Measurements from ENCODE around the gene CRYGB. TPM values are rescaled to one million over a fixed set of nuclear protein-coding genes. Genes with fewer than 3 reads are reported as not detected.

The CRYGB gene
- total RNA-seq, 1 experiment from 2014 or later, result not detected

DNA sequence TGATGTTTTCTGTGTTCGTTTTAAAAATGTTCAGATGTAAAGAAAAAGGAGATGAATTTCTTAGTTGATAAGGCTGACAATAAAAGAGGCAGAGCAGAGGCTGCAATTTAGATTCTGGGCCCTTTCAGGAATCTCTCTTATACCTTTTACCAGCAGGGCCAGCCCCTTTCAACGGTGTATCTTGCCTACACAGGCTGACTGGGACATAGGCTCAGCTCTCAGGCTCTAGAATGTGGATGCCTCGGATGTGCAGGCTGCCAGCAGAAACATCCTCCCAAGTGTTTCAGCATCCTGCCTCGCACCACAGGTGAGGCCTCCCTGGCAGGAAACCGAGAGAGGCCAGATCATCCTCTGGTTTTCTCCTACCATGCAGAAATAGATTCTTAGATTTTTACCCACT lies 40.5 kb upstream of the CRYGB start:
- no TSS peak for BruUV-seq (replicated peaks)
- no peak overlapping the region for H3K4me3 ChIP-seq (ENCODE audit: low read depth in 2 of 2, low read length in 2 of 2)
- TF ChIP-seq SIN3A (IDR thresholded peaks at IDR 0.05; ENCODE audit: borderline replicate concordance, insufficient read depth, low read depth, low read length) (no peak), REST (IDR thresholded peaks at IDR 0.05; ENCODE audit: insufficient read depth in 1 of 2, low read depth in 2 of 2, low read length in 1 of 2) (no peak), TCF7L2 (IDR thresholded peaks at IDR 0.05; ENCODE audit: low read depth, low read length) (no peak)
- TF ChIP-seq, protein P1, sequence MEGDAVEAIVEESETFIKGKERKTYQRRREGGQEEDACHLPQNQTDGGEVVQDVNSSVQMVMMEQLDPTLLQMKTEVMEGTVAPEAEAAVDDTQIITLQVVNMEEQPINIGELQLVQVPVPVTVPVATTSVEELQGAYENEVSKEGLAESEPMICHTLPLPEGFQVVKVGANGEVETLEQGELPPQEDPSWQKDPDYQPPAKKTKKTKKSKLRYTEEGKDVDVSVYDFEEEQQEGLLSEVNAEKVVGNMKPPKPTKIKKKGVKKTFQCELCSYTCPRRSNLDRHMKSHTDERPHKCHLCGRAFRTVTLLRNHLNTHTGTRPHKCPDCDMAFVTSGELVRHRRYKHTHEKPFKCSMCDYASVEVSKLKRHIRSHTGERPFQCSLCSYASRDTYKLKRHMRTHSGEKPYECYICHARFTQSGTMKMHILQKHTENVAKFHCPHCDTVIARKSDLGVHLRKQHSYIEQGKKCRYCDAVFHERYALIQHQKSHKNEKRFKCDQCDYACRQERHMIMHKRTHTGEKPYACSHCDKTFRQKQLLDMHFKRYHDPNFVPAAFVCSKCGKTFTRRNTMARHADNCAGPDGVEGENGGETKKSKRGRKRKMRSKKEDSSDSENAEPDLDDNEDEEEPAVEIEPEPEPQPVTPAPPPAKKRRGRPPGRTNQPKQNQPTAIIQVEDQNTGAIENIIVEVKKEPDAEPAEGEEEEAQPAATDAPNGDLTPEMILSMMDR (IDR thresholded peaks at IDR 0.05), result no peak
- CTCF ChIA-PET, result no interaction called here
- no peaks in the 10 kb centered on the region for H3K9me3 ChIP-seq (ENCODE audit: control insufficient read depth, insufficient read depth, low read depth, low read length)
- intact Hi-C loops (cut with micrococcal nuclease; ENCODE audit: unreplicated experiment) (no loop called here), in situ Hi-C loops (cut with HindIII; ENCODE audit: low pct_unique_long_range_greater_than_20kb, low sequenced_read_pairs) (no loop called here)
- no peaks in the 10 kb centered on the region for H3K36me3 ChIP-seq (ENCODE audit: control insufficient read depth, insufficient read depth, low read length)
- DNase-seq (ENCODE audit: low read depth, low spot score) (no peak), ATAC-seq (no peak)
- POLR2A ChIA-PET, result no interaction called here
- no peak overlapping the region for H3K27ac ChIP-seq (ENCODE audit: low read length)
- no peaks in the 10 kb centered on the region; the same call in 1 of the 2 replicates for H3K4me1 ChIP-seq (ENCODE audit: control insufficient read depth, insufficient read depth, low read length)
- H3K27me3 ChIP-seq (ENCODE audit: control insufficient read depth, insufficient read depth, low read length), result peaks cover 17% of the 10 kb centered on the region

- Histone ChIP-seq H3K4me1 (ENCODE audit: control insufficient read depth, insufficient read depth, low read length) (no peaks in the 10 kb centered on the region; the same call in 1 of the 2 replicates), H3K27ac (ENCODE audit: low read length) (no peak overlapping the region), H3K9me3 (ENCODE audit: control insufficient read depth, insufficient read depth, low read depth, low read length) (no peaks in the 10 kb centered on the region), H3K36me3 (ENCODE audit: control insufficient read depth, insufficient read depth, low read length) (no peaks in the 10 kb centered on the region), H3K27me3 (ENCODE audit: control insufficient read depth, insufficient read depth, low read length) (peaks cover 19% of the 10 kb centered on the region), H3K4me3 (ENCODE audit: low read depth in 2 of 2, low read length in 2 of 2) (no peak overlapping the region)
- ChIA-PET CTCF (no interaction called here), POLR2A (interaction anchor here (0.6 kb wide), 1 partner anchor 8 kb away, joined by 4 read pairs; no protein-coding TSS in a partner anchor)
- TF ChIP-seq REST (IDR thresholded peaks at IDR 0.05; ENCODE audit: insufficient read depth in 1 of 2, low read depth in 2 of 2, low read length in 1 of 2) (no peak), SIN3A (IDR thresholded peaks at IDR 0.05; ENCODE audit: borderline replicate concordance, insufficient read depth, low read depth, low read length) (no peak), TCF7L2 (IDR thresholded peaks at IDR 0.05; ENCODE audit: low read depth, low read length) (no peak), POLR2AphosphoS5 (IDR thresholded peaks at IDR 0.05; ENCODE audit: low read depth, low read length) (no peak)
- TF ChIP-seq, protein P1 (IDR thresholded peaks at IDR 0.05), result no peak
- DNase-seq (ENCODE audit: low read depth, low spot score), result no peak
- no peak for ATAC-seq
- intact Hi-C loops (cut with micrococcal nuclease; ENCODE audit: unreplicated experiment) (loop anchor here (2.0 kb wide), 1 partner anchor 17 kb away; no protein-coding TSS in a partner anchor), in situ Hi-C loops (cut with HindIII; ENCODE audit: low pct_unique_long_range_greater_than_20kb, low sequenced_read_pairs) (no loop called here)
- no TSS peak for BruUV-seq (replicated peaks)
Observed at GRCh38 chr2:208183972-208184705, 38.2 kb upstream of the CRYGB start.

All from Panc1 (cell line).